Heart left ventricle (tissue), 13 donors: ENCODE measurements around the gene CFAP69.
"Not testable (repeated sequence)": the region's sequence is repeated elsewhere in the genome, so short reads cannot be mapped to it uniquely, and the experiment has no call there.

ENCODE experiments used
- POLR2A ChIP-seq, 2 donors: fragments of 450-650 bp; IDR thresholded peaks; one replicate each; pipeline ENCODE4 v1.6.1; 2017; ENCODE audit warnings: antibody characterized with exemption in 2 of 2, mild to moderate bottlenecking in 2 of 2, moderate library complexity in 2 of 2
- TF ChIP-seq, protein P1 (sequence below), 12 donors: fragments of 200-600 bp; sonication (generic) in 4 of 12; IDR thresholded peaks; one replicate each; pipeline versions ENCODE4 v1.5.0 to v1.8.0; 2018 to 2022; ENCODE audit warnings: antibody characterized with exemption in 12 of 12, mild to moderate bottlenecking in 5 of 12
- donor health status: ischemic (EF 13 %, LVEDD 7.1; RV severe dilation, severe dysfunction).
- donor health status: DM: no; HTN: yes; CAD: no.
- donor health status: DM: no; HTN: no; CAD: no.
- donor health status: ischemic (EF 25% LVEDD 6.9; RV normal size, moderate dysfunction).
- donor health status: ischemic (EF 25% LVEDD 5.7; RV mildly dilated, moderate dysfunction).
- donor health status: ischemic (EF 35%, LVEDD 5.7; RV mildly dilated, moderate dysfunction).
- donor health status: nonischemic (EF 11% LVEDD 7.7; RV severe dilation, severe dysfunction).
- donor health status: DM: yes; HTN: yes; CAD: no.
- donor health status: PGD.
- donor health status: ischemic (EF 29% LVEDD 5.4; RV normal size, mild dysfunction).
- donor health status: nonischemic (EF 23%, LVEDD 6.1; RV moderate dilation, normal function).

DNA sequence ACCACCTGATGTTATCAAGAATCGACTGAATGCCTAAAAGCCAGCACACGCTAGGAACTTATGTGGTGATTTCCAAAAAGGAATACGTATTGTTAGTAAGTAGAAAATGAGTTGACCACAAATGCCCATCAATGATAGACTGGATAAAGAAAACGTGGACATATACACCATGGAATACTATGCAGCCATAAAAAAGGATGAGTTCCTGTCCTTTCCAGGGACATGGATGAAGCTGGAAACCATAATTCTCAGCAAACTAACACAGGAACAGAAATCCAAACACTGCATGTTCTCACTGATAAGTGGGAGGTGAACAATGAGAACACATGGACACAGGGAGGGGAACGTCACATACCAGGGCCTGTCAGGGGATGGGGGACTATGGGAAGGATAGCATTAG lies 11.0 kb downstream of the CFAP69 start:
- TF ChIP-seq, protein P1, sequence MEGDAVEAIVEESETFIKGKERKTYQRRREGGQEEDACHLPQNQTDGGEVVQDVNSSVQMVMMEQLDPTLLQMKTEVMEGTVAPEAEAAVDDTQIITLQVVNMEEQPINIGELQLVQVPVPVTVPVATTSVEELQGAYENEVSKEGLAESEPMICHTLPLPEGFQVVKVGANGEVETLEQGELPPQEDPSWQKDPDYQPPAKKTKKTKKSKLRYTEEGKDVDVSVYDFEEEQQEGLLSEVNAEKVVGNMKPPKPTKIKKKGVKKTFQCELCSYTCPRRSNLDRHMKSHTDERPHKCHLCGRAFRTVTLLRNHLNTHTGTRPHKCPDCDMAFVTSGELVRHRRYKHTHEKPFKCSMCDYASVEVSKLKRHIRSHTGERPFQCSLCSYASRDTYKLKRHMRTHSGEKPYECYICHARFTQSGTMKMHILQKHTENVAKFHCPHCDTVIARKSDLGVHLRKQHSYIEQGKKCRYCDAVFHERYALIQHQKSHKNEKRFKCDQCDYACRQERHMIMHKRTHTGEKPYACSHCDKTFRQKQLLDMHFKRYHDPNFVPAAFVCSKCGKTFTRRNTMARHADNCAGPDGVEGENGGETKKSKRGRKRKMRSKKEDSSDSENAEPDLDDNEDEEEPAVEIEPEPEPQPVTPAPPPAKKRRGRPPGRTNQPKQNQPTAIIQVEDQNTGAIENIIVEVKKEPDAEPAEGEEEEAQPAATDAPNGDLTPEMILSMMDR (IDR thresholded peaks at IDR 0.05): not testable (repeated sequence)
- not testable (repeated sequence) for TF ChIP-seq POLR2A (IDR thresholded peaks at IDR 0.05)
